Effector memory CD8-positive, alpha-beta T cell (primary cell): ENCODE measurements around the gene SH3RF3.
"Not testable (repeated sequence)": the region's sequence is repeated elsewhere in the genome, so short reads cannot be mapped to it uniquely, and the experiment has no call there.

Experiments
- ATAC-seq: fragments of 150-1000 bp; cut with Tn5 transposase; replicated peaks from 2 replicates; pipeline ENCODE4 v1.10.0; 2021; ENCODE audit warnings: mild to moderate bottlenecking, moderate library complexity
- DNase-seq, 3 experiments: peaks; one replicate each; pipeline ENCODE4 v3.0.0; 2021
- H3K27ac Mint-ChIP-seq, 2 donors: one replicate each; pipeline ENCODE4 v1.8.0; 2022; ENCODE audit warnings: mild to moderate bottlenecking in 2 of 2, mixed read lengths in 2 of 2, moderate library complexity in 2 of 2
- H3K27me3 Mint-ChIP-seq, 2 donors: one replicate each; pipeline ENCODE4 v1.8.0; 2022; ENCODE audit warnings: mixed read lengths in 2 of 2
- H3K36me3 Mint-ChIP-seq: one replicate; pipeline ENCODE4 v1.8.0; 2022; ENCODE audit warnings: mild to moderate bottlenecking, moderate library complexity, mixed read lengths; ENCODE audit not compliant: insufficient read depth
- H3K4me1 Mint-ChIP-seq, 2 donors: one replicate each; pipeline ENCODE4 v1.8.0; 2022; ENCODE audit warnings: low read depth in 2 of 2, mixed read lengths in 2 of 2
- H3K4me3 Mint-ChIP-seq, 2 donors: one replicate each; pipeline ENCODE4 v1.8.0; 2022; ENCODE audit warnings: mild to moderate bottlenecking in 2 of 2, mixed read lengths in 2 of 2, moderate library complexity in 2 of 2
- H3K9me3 Mint-ChIP-seq, 2 donors: one replicate each; pipeline ENCODE4 v1.8.0; 2022; ENCODE audit warnings: mixed read lengths in 2 of 2

SH3RF3 gene

GRCh38 chr2:109211315-109211714 lies 82.3 kb downstream of the SH3RF3 start:
- H3K9me3 Mint-ChIP-seq: no peaks in the 10 kb centered on the region
- DNase-seq: no peak
- ATAC-seq: no peak
- H3K27ac Mint-ChIP-seq: no peak overlapping the region
- peaks cover 59 to 67% of the 10 kb centered on the region in 2 donors for H3K27me3 Mint-ChIP-seq
- H3K4me1 Mint-ChIP-seq: peaks cover 23 to 62% of the 10 kb centered on the region in 2 donors
- H3K36me3 Mint-ChIP-seq: peaks cover 15% of the 10 kb centered on the region
- H3K4me3 Mint-ChIP-seq: no peak overlapping the region

GRCh38 chr2:109212836-109213563 lies 84.0 kb downstream of the SH3RF3 start:
- ATAC-seq (no peak), DNase-seq (no peak)
- Mint-ChIP-seq H3K4me3 (peak overlapping the region; percentile 80 to 81), H3K36me3 (peaks cover 15% of the 10 kb centered on the region), H3K4me1 (peaks cover 33 to 67% of the 10 kb centered on the region in 2 donors), H3K27ac (peak overlapping the region; percentile 66 to 93), H3K9me3 (no peaks in the 10 kb centered on the region), H3K27me3 (peaks cover 76 to 83% of the 10 kb centered on the region in 2 donors)

DNA sequence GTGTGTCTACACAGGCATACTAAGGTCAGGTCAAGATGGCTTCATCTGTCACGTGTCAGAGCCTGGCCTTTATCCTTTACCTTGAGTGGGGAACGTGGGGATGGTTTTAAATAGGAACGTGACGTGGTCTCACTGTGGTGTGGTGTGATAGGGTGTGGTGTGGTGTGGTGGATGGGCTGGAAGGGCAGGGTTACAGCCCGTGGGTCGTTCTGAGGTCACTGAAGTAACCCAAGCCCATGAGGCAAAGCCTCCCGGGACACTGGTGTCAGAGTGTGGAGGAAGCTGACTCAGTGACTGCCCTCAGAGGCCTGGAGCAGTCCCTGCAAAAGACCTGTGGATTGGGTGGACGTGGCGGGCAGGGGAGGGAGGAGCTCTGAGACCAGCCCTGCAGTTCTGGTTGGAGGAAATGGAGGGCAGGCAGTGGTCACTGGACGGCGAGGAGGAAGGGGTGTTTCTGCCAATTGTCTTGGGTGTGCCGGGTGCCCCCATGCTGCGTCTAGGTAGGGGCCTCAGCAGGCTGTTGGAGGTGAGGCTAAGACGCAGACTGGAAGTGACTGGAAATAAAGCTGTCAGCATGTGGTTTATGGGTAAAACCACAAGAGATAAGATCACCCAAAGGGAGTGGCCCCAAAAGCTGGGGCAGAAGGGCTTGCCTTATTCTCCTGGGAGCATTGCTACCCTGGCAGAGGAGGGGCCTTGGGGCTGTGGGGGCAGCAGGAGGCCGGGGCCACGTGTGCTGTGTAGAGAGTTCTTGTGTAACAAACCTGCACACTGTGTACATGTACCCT lies 84.8 kb downstream of the SH3RF3 start:
- H3K9me3 Mint-ChIP-seq: no peaks in the 10 kb centered on the region
- H3K4me3 Mint-ChIP-seq: peak overlapping the region; percentile 80 to 81
- peaks cover 82 to 91% of the 10 kb centered on the region in 2 donors for H3K27me3 Mint-ChIP-seq
- DNase-seq (peak; percentile 53 to 69 (median 67)), ATAC-seq (peak; percentile 79)
- peak overlapping the region; percentile 66 to 93 for H3K27ac Mint-ChIP-seq
- peaks cover 39 to 73% of the 10 kb centered on the region in 2 donors for H3K4me1 Mint-ChIP-seq
- H3K36me3 Mint-ChIP-seq: peaks cover 15% of the 10 kb centered on the region

- H3K27me3 Mint-ChIP-seq: peaks cover 92 to 97% of the 10 kb centered on the region in 2 donors
- H3K27ac Mint-ChIP-seq: peak overlapping the region; percentile 66 to 93
- DNase-seq: no peak
- no peaks in the 10 kb centered on the region for H3K9me3 Mint-ChIP-seq
- peaks cover 41 to 75% of the 10 kb centered on the region in 2 donors for H3K4me1 Mint-ChIP-seq
- H3K4me3 Mint-ChIP-seq: peak overlapping the region; percentile 80 to 81
- no peak for ATAC-seq
- H3K36me3 Mint-ChIP-seq: peaks cover 19% of the 10 kb centered on the region
Measured at GRCh38 chr2:109214651-109215371, 85.8 kb downstream of the SH3RF3 start.

GRCh38 chr2:109215866-109216265 lies 86.9 kb downstream of the SH3RF3 start:
- Mint-ChIP-seq H3K9me3 (no peaks in the 10 kb centered on the region), H3K27me3 (peaks cover 85 to 97% of the 10 kb centered on the region in 2 donors), H3K36me3 (peaks cover 19% of the 10 kb centered on the region), H3K4me3 (peak overlapping the region in 1 of 2 donors; percentile 8), H3K4me1 (peaks cover 41 to 68% of the 10 kb centered on the region in 2 donors), H3K27ac (peak overlapping the region in 1 of 2 donors; percentile 93)
- DNase-seq: no peak
- no peak for ATAC-seq

- Mint-ChIP-seq H3K4me3 (no peak overlapping the region), H3K36me3 (peaks cover 19% of the 10 kb centered on the region), H3K4me1 (peaks cover 41 to 63% of the 10 kb centered on the region in 2 donors), H3K27ac (no peak overlapping the region), H3K9me3 (no peaks in the 10 kb centered on the region), H3K27me3 (peaks cover 81 to 93% of the 10 kb centered on the region in 2 donors)
- ATAC-seq (no peak), DNase-seq (no peak)
Measured at GRCh38 chr2:109216332-109216731, 87.3 kb downstream of the SH3RF3 start.

- ATAC-seq: no peak
- peaks cover 41 to 58% of the 10 kb centered on the region in 2 donors for H3K4me1 Mint-ChIP-seq
- no peaks in the 10 kb centered on the region for H3K9me3 Mint-ChIP-seq
- H3K4me3 Mint-ChIP-seq: peak overlapping the region; percentile 28 to 37
- DNase-seq: no peak
- peaks cover 74 to 82% of the 10 kb centered on the region in 2 donors for H3K27me3 Mint-ChIP-seq
- H3K36me3 Mint-ChIP-seq: peaks cover 19% of the 10 kb centered on the region
- H3K27ac Mint-ChIP-seq: no peak overlapping the region
Measured at GRCh38 chr2:109217362-109218086, 88.5 kb downstream of the SH3RF3 start.

GRCh38 chr2:109218087-109218791 lies 89.2 kb downstream of the SH3RF3 start:
- H3K36me3 Mint-ChIP-seq: peaks cover 13% of the 10 kb centered on the region
- H3K27ac Mint-ChIP-seq: no peak overlapping the region
- H3K4me1 Mint-ChIP-seq: peaks cover 39 to 52% of the 10 kb centered on the region in 2 donors
- H3K9me3 Mint-ChIP-seq: no peaks in the 10 kb centered on the region
- DNase-seq (no peak), ATAC-seq (no peak)
- peaks cover 67 to 75% of the 10 kb centered on the region in 2 donors for H3K27me3 Mint-ChIP-seq
- peak overlapping the region in 1 of 2 donors; percentile 37 for H3K4me3 Mint-ChIP-seq

DNA sequence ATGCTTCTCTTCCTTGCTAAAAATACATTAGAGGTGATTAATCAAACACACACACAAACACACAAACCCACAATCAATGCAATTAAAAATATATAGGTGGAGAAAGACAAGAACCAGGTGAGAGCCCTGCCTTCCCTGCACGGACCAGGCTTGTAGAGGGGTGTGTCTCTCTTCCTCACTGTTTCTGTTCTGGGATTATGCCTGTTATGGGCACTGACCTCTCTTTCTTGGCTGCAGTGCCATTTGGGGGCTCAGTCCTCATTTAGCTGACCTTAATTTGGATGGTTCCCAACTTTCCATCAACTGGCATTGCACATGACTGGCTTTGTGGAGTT lies 89.8 kb downstream of the SH3RF3 start:
- H3K36me3 Mint-ChIP-seq: peaks cover 11% of the 10 kb centered on the region
- H3K4me1 Mint-ChIP-seq: peaks cover 34 to 47% of the 10 kb centered on the region in 2 donors
- peak overlapping the region in 1 of 2 donors; percentile 37 for H3K4me3 Mint-ChIP-seq
- H3K9me3 Mint-ChIP-seq: no peaks in the 10 kb centered on the region
- H3K27me3 Mint-ChIP-seq: peaks cover 61 to 70% of the 10 kb centered on the region in 2 donors
- ATAC-seq (no peak), DNase-seq (no peak)
- no peak overlapping the region for H3K27ac Mint-ChIP-seq

- H3K27ac Mint-ChIP-seq: no peak overlapping the region
Measured at GRCh38 chr2:109220860-109221259, 91.9 kb downstream of the SH3RF3 start.

GRCh38 chr2:109221316-109221715 lies 92.3 kb downstream of the SH3RF3 start:
- H3K27ac Mint-ChIP-seq, H3K9me3 Mint-ChIP-seq, ATAC-seq, H3K4me3 Mint-ChIP-seq, DNase-seq, H3K36me3 Mint-ChIP-seq: not testable (repeated sequence)
- H3K4me1 Mint-ChIP-seq: peaks cover 18 to 22% of the 10 kb centered on the region in 2 donors
- peaks cover 36 to 44% of the 10 kb centered on the region in 2 donors for H3K27me3 Mint-ChIP-seq

More at GRCh38 chr2:109220860-109221259, 91.9 kb downstream of the SH3RF3 start:
- no peak for ATAC-seq
- DNase-seq: no peak
- Mint-ChIP-seq H3K36me3 (peaks cover 3% of the 10 kb centered on the region), H3K4me3 (no peak overlapping the region), H3K4me1 (peaks cover 18 to 26% of the 10 kb centered on the region in 2 donors), H3K9me3 (no peaks in the 10 kb centered on the region), H3K27me3 (peaks cover 40 to 49% of the 10 kb centered on the region in 2 donors)

- Mint-ChIP-seq H3K4me1 (peaks cover 9 to 15% of the 10 kb centered on the region in 2 donors), H3K9me3 (no peaks in the 10 kb centered on the region), H3K27ac (no peak overlapping the region), H3K27me3 (peaks cover 26 to 33% of the 10 kb centered on the region in 2 donors), H3K4me3 (no peak overlapping the region), H3K36me3 (peaks cover 3% of the 10 kb centered on the region)
- DNase-seq (no peak), ATAC-seq (no peak)
Measured at GRCh38 chr2:109222422-109222821, 93.4 kb downstream of the SH3RF3 start.
